ENCODE data around the gene LRRC70.

- no peak for TF ChIP-seq CTCF (IDR thresholded peaks at IDR 0.05)
- TF ChIP-seq POLR2A (IDR thresholded peaks at IDR 0.05) = no peak
Observed at GRCh38 chr5:62574599-62574998, 4.0 kb upstream of the LRRC70 start.
